Sigmoid colon (tissue), 7 donors: ENCODE measurements around the gene ALDH2. TPM values are rescaled to one million over a fixed set of nuclear protein-coding genes. Genes with fewer than 3 reads are reported as not detected.
"Not testable (repeated sequence)": the region's sequence is repeated elsewhere in the genome, so short reads cannot be mapped to it uniquely, and the experiment has no call there.

ENCODE experiments used
- DNase-seq: peaks from one replicate; pipeline ENCODE4 v3.0.0-alpha.2; 2019
- H3K27ac ChIP-seq, 4 donors: fragments of 200-600 bp; sonication (generic); one replicate each; pipeline ENCODE4 v1.5.1; 2016 to 2019; ENCODE audit warnings: mild to moderate bottlenecking in 1 of 4
- H3K27me3 ChIP-seq, 3 donors: fragments of 200-600 bp; sonication (generic); one replicate each; pipeline ENCODE4 v1.5.1; 2019; ENCODE audit warnings: mild to moderate bottlenecking in 1 of 3
- H3K36me3 ChIP-seq, 4 donors: fragments of 200-600 bp; sonication (generic); one replicate each; pipeline ENCODE4 v1.5.1; 2016 to 2019
- H3K4me1 ChIP-seq, 4 donors: fragments of 200-600 bp; sonication (generic); one replicate each; pipeline ENCODE4 v1.5.1; 2017 to 2019
- H3K4me3 ChIP-seq, 4 donors: fragments of 200-600 bp; sonication (generic); one replicate each; pipeline ENCODE4 v1.5.1; 2017 to 2019; ENCODE audit warnings: mild to moderate bottlenecking in 2 of 4, moderate library complexity in 1 of 4
- H3K9me3 ChIP-seq, 4 donors: fragments of 200-600 bp in 3 of 4; sonication (generic) in 3 of 4; one replicate each; pipeline versions ENCODE4 v1.5.1 to v1.6.1; 2013 to 2019
- EP300 ChIP-seq, 4 donors: sonication (generic); formaldehyde crosslinking; IDR thresholded peaks; one replicate each; pipeline ENCODE4 v1.6.1; 2017; ENCODE audit warnings: antibody characterized with exemption in 4 of 4
- POLR2A ChIP-seq, 2 donors: fragments of 450-650 bp; IDR thresholded peaks; one replicate each; pipeline ENCODE4 v1.6.1; 2016; ENCODE audit warnings: antibody characterized with exemption in 2 of 2, mild to moderate bottlenecking in 2 of 2, moderate library complexity in 2 of 2
- POLR2AphosphoS5 ChIP-seq, 4 donors: sonication (generic); formaldehyde crosslinking; IDR thresholded peaks; one replicate each; pipeline ENCODE4 v1.6.1; 2017; ENCODE audit warnings: antibody characterized with exemption in 4 of 4
- WGBS, 2 donors: extraction: QIAGEN DNeasy Blood & Tissue Kit; methylation state at CpG; one replicate each; pipeline ENCODE4 v1.1.7; 2013; 5-methylcytosine and 5-hydroxymethylcytosine counted together
- intact Hi-C: fragments of 100-400 bp; cut with DNase I; formaldehyde crosslinking; loops from one replicate; pipeline ENCODE4 v1.15.1; 2023
- polyA plus RNA-seq, 3 donors: library from polyadenylated mRNA; stranded (reverse); fragments of 200-250 nt; gene quantifications; one replicate each; pipeline ENCODE4 v1.2.3, GENCODE V29; 2013
- total RNA-seq, 4 donors: library from RNA; depleted of rRNA; stranded (reverse); fragments of >200 nt; gene quantifications; one replicate each; pipeline ENCODE4 v1.1.0, GENCODE V29; 2016
- TF ChIP-seq, protein P1 (sequence below), 4 experiments: fragments of 450-650 bp in 3 of 4; fragments of 200-600 bp in 1 of 4; IDR thresholded peaks; one replicate each; pipeline ENCODE4 v1.5.1; 2016 to 2019; ENCODE audit warnings: antibody characterized with exemption in 4 of 4, mild to moderate bottlenecking in 3 of 4, moderate library complexity in 2 of 4
- donor health status: healthy with polysubstance abuse.
- donor health status: Bipolar disorder and iron deficiency.
- donor health status: healthy.

The ALDH2 gene
- total and polyA plus RNA-seq, 7 donors = 112 to 348 (median 132) TPM

DNA sequence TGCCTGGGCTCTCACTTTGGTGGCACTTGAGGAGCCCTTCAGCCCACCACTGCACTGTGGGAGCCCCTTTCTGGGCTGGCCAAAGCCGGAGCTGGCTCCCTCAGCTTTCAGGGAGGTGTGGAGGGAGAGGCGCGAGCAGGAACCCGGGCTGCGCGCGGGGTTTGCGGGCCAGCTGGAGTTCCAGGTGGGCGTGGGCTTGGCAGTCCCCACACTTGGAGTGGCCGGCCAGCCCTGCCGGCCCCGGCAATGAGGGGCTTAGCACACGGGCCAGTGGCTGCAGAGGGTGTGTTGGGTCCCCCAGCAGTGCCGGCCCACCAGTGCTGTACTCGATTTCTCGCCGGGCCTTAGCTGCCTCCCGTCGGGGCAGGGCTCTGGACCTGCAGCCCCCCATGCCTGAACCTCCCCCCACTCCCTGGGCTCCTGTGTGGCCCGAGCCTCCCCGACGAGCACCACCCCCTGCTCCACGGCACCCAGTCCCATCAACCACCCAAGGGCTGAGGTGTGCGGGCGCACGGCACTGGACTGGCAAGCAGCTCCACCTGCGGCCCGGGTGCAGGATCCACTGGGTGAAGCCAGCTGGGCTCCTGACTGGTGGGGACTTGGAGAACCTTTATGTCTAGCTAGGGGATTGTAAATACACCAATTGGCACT, 68.9 kb downstream of the ALDH2 start:
- Histone ChIP-seq H3K27ac (peak overlapping the region in 1 of 4 donors; percentile 42), H3K36me3 (peaks cover 0 to 20% (median 0%) of the 10 kb centered on the region in 4 donors)
- H3K4me1 ChIP-seq, H3K9me3 ChIP-seq, H3K27me3 ChIP-seq, intact Hi-C loops, DNase-seq, H3K4me3 ChIP-seq: not testable (repeated sequence)
- 96 to 97% methylated on average over 28 of the region's 28 CpGs for WGBS, 2 donors

- Histone ChIP-seq H3K9me3 (no peaks in the 10 kb centered on the region), H3K36me3 (peaks cover 0 to 20% (median 0%) of the 10 kb centered on the region in 4 donors), H3K4me3 (no peak overlapping the region), H3K27me3 (no peaks in the 10 kb centered on the region), H3K27ac (no peak overlapping the region), H3K4me1 (peaks cover 0 to 27% (median 18%) of the 10 kb centered on the region in 4 donors)
- WGBS, 2 donors = 88 to 92% methylated on average over 3 of the region's 3 CpGs
- TF ChIP-seq POLR2AphosphoS5 (IDR thresholded peaks at IDR 0.05) (no peak), POLR2A (IDR thresholded peaks at IDR 0.05) (no peak), EP300 (IDR thresholded peaks at IDR 0.05) (no peak)
- TF ChIP-seq, protein P1, sequence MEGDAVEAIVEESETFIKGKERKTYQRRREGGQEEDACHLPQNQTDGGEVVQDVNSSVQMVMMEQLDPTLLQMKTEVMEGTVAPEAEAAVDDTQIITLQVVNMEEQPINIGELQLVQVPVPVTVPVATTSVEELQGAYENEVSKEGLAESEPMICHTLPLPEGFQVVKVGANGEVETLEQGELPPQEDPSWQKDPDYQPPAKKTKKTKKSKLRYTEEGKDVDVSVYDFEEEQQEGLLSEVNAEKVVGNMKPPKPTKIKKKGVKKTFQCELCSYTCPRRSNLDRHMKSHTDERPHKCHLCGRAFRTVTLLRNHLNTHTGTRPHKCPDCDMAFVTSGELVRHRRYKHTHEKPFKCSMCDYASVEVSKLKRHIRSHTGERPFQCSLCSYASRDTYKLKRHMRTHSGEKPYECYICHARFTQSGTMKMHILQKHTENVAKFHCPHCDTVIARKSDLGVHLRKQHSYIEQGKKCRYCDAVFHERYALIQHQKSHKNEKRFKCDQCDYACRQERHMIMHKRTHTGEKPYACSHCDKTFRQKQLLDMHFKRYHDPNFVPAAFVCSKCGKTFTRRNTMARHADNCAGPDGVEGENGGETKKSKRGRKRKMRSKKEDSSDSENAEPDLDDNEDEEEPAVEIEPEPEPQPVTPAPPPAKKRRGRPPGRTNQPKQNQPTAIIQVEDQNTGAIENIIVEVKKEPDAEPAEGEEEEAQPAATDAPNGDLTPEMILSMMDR (IDR thresholded peaks at IDR 0.05) = no peak
- intact Hi-C loops = no loop called here
- no peak for DNase-seq
Measured at GRCh38 chr12:111838353-111838752, 71.6 kb downstream of the ALDH2 start.

- Histone ChIP-seq H3K4me3 (peak overlapping the region; percentile 66 to 99 (median 97)), H3K27ac (peak overlapping the region; percentile 90 to 97 (median 92)), H3K9me3 (no peaks in the 10 kb centered on the region), H3K36me3 (peaks cover 0 to 20% (median 0%) of the 10 kb centered on the region in 4 donors), H3K4me1 (peaks cover 0 to 52% (median 39%) of the 10 kb centered on the region in 4 donors), H3K27me3 (no peaks in the 10 kb centered on the region)
- no peak for DNase-seq
- 8 to 29% methylated on average over 11 of the region's 11 CpGs for WGBS, 2 donors
- TF ChIP-seq, protein P1 (IDR thresholded peaks at IDR 0.05) = no peak
- TF ChIP-seq POLR2AphosphoS5 (IDR thresholded peaks at IDR 0.05) (no peak), EP300 (IDR thresholded peaks at IDR 0.05) (no peak), POLR2A (IDR thresholded peaks at IDR 0.05) (no peak)
- intact Hi-C loops = loop anchor here (5.0 kb wide), 2 partner anchors 171 to 566 kb away; partner anchors contain the start of genes ERP29, RPL6 and TMEM116
Measured at GRCh38 chr12:111840807-111841206, 74.1 kb downstream of the ALDH2 start.

DNA sequence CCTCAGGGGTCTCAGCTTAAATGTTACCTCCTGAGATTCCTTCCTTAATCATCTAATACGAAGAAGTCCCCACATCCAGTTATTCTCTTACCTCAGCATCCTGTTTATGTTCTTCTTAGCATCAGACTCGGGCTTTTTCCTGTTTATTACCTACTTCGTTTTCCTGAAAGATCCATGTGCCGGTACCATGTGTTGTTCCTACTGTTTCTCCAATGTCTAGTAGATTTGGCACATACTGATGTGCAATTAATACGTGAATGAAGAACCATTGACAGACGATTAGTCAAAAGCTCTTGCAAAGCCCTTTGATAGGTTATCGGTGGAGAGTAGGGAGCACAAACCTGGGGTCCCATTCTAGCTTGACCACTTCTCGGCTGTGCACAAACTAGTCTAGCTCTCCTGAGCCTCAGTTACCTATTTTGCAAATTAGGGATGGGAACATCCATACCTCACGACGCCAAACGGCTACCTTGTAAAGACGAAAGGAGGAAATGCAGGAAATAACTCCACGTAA, 74.6 kb downstream of the ALDH2 start:
- H3K9me3 ChIP-seq = no peaks in the 10 kb centered on the region
- peak overlapping the region; percentile 90 to 97 (median 92) for H3K27ac ChIP-seq
- H3K36me3 ChIP-seq = peaks cover 0 to 20% (median 0%) of the 10 kb centered on the region in 4 donors
- H3K4me1 ChIP-seq = peaks cover 0 to 53% (median 42%) of the 10 kb centered on the region in 4 donors
- WGBS, 2 donors = 0 to 1% methylated on average over 13 of the region's 13 CpGs
- TF ChIP-seq, protein P1 (IDR thresholded peaks at IDR 0.05) = no peak
- no peak for TF ChIP-seq EP300 (IDR thresholded peaks at IDR 0.05)
- no peak for TF ChIP-seq POLR2A (IDR thresholded peaks at IDR 0.05)
- no peak for TF ChIP-seq POLR2AphosphoS5 (IDR thresholded peaks at IDR 0.05)
- no peaks in the 10 kb centered on the region for H3K27me3 ChIP-seq
- peak overlapping the region; percentile 66 to 99 (median 97) for H3K4me3 ChIP-seq
- no peak for DNase-seq
- intact Hi-C loops = loop anchor here (5.0 kb wide), 2 partner anchors 171 to 566 kb away; partner anchors contain the start of genes ERP29, RPL6 and TMEM116
